GM12878 (cell line): Measurements from ENCODE around the gene SEC23A.

ENCODE experiments used
- CREB1 ChIP-seq: IDR thresholded peaks from 2 replicates; pipeline ENCODE4 v1.6.1; 2012; ENCODE audit warnings: low read depth, mild to moderate bottlenecking, inconsistent platforms
- E2F4 ChIP-seq: IDR thresholded peaks from 2 replicates; pipeline ENCODE4 v1.6.1; 2012; ENCODE audit warnings: low read depth, low read length, improper control_type of control experiment
- JUND ChIP-seq: IDR thresholded peaks from 2 replicates; pipeline ENCODE4 v1.6.1; 2012; ENCODE audit warnings: low read depth, mild to moderate bottlenecking, low read length, improper control_type of control experiment, moderate library complexity
- POLR2A ChIP-seq: IDR thresholded peaks from 2 replicates; pipeline ENCODE4 v1.6.1; 2011; ENCODE audit warnings: low read depth, mild to moderate bottlenecking, low read length
- SREBF1 ChIP-seq: IDR thresholded peaks from 2 replicates; pipeline ENCODE4 v1.6.1; 2012; ENCODE audit warnings: mild to moderate bottlenecking, low read length
- YY1 ChIP-seq: IDR thresholded peaks from 2 replicates; pipeline ENCODE4 v1.6.1; 2011; ENCODE audit warnings: low read depth, mild to moderate bottlenecking, low read length
- TF ChIP-seq, protein P1 (sequence below): fragments of 450-650 bp; IDR thresholded peaks from 2 replicates; pipeline ENCODE4 v1.6.1; 2016; ENCODE audit warnings: mild to moderate bottlenecking
- TF ChIP-seq, protein P2 (sequence below): fragments of 450-650 bp; IDR thresholded peaks from 2 replicates; pipeline ENCODE4 v1.6.1; 2016; ENCODE audit warnings: mild to moderate bottlenecking

DNA sequence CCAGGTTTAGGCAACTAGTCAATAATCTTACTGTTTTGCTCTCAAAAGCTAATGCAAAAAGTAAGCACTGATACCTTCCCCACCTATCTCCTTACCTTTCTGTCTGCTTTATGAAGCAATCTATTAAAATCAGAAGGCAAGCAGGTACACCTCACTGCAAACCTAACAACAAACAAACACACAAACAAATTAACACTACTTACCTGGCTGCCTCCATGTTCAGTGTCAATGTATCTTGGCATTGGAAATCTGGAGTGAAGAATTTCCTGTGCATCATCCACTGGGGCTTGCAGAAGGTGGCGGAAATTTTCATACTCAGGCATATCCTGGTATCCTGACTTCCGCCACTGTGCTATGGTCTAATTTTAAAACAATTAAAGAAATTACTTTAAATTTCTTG is 62.5 kb downstream of the SEC23A start:
- TF ChIP-seq SREBF1: no peak
- TF ChIP-seq E2F4: no peak
- TF ChIP-seq, protein P1, sequence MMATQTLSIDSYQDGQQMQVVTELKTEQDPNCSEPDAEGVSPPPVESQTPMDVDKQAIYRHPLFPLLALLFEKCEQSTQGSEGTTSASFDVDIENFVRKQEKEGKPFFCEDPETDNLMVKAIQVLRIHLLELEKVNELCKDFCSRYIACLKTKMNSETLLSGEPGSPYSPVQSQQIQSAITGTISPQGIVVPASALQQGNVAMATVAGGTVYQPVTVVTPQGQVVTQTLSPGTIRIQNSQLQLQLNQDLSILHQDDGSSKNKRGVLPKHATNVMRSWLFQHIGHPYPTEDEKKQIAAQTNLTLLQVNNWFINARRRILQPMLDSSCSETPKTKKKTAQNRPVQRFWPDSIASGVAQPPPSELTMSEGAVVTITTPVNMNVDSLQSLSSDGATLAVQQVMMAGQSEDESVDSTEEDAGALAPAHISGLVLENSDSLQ: no peak
- no peak for TF ChIP-seq POLR2A
- no peak for TF ChIP-seq JUND
- TF ChIP-seq YY1: no peak
- no peak for TF ChIP-seq CREB1
- TF ChIP-seq, protein P2, sequence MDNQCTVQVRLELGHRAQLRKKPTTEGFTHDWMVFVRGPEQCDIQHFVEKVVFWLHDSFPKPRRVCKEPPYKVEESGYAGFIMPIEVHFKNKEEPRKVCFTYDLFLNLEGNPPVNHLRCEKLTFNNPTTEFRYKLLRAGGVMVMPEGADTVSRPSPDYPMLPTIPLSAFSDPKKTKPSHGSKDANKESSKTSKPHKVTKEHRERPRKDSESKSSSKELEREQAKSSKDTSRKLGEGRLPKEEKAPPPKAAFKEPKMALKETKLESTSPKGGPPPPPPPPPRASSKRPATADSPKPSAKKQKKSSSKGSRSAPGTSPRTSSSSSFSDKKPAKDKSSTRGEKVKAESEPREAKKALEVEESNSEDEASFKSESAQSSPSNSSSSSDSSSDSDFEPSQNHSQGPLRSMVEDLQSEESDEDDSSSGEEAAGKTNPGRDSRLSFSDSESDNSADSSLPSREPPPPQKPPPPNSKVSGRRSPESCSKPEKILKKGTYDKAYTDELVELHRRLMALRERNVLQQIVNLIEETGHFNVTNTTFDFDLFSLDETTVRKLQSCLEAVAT: no peak
